HPDE6-E6E7 (cell line): ENCODE measurements around the gene VRK2.
"Not testable (repeated sequence)": the region's sequence is repeated elsewhere in the genome, so short reads cannot be mapped to it uniquely, and the experiment has no call there.

Source experiments
- DNase-seq: peaks from one replicate; pipeline ENCODE4 v3.0.0; 2011; ENCODE audit warnings: missing footprints; ENCODE audit errors: extremely low spot score

The VRK2 gene

GRCh38 chr2:58054264-58054663, 7.7 kb downstream of the VRK2 start:
- DNase-seq, result peak; percentile 20

GRCh38 chr2:58055033-58055786, 8.6 kb downstream of the VRK2 start:
- DNase-seq, result no peak

- no peak for DNase-seq
These were observed 9.7 kb downstream of the VRK2 start for GRCh38 chr2:58056192-58056916.

GRCh38 chr2:58057707-58058530, 11.3 kb downstream of the VRK2 start:
- DNase-seq, result no peak

- no peak for DNase-seq
These were observed 17.0 kb downstream of the VRK2 start for GRCh38 chr2:58063641-58064040.

- no peak for DNase-seq
These were observed 17.5 kb downstream of the VRK2 start for GRCh38 chr2:58064086-58064485.

GRCh38 chr2:58065248-58065647, 18.6 kb downstream of the VRK2 start:
- DNase-seq, result no peak

GRCh38 chr2:58067001-58067400, 20.4 kb downstream of the VRK2 start:
- no peak for DNase-seq

- no peak for DNase-seq
These were observed 24.2 kb downstream of the VRK2 start for GRCh38 chr2:58070765-58071164.

GRCh38 chr2:58072102-58072501, 25.5 kb downstream of the VRK2 start:
- DNase-seq, result no peak

GRCh38 chr2:58073008-58073407, 26.4 kb downstream of the VRK2 start:
- DNase-seq, result no peak

GRCh38 chr2:58073751-58074150, 27.1 kb downstream of the VRK2 start:
- DNase-seq, result no peak

- no peak for DNase-seq
These were observed 34.4 kb downstream of the VRK2 start for GRCh38 chr2:58081000-58081399.

GRCh38 chr2:58089081-58089480, 42.5 kb downstream of the VRK2 start:
- no peak for DNase-seq

GRCh38 chr2:58092772-58093171, 46.2 kb downstream of the VRK2 start:
- not testable (repeated sequence) for DNase-seq

GRCh38 chr2:58097025-58097424, 50.4 kb downstream of the VRK2 start:
- no peak for DNase-seq

GRCh38 chr2:58098254-58099095, 51.9 kb downstream of the VRK2 start:
- no peak for DNase-seq

- DNase-seq, result no peak
These were observed 52.6 kb downstream of the VRK2 start for GRCh38 chr2:58099096-58099769.

- DNase-seq, result no peak
These were observed 54.9 kb downstream of the VRK2 start for GRCh38 chr2:58101500-58101899.

GRCh38 chr2:58106896-58107295, 60.3 kb downstream of the VRK2 start:
- DNase-seq, result no peak
